GM23338 (cell line): ENCODE results near the gene KIF18B. TPM values are rescaled to one million over a fixed set of nuclear protein-coding genes. Genes with fewer than 3 reads are reported as not detected.

Experiments used
- ATAC-seq: fragments of 200-7000 bp; cut with Tn5 transposase; 3 replicates; pipeline ENCODE4 v1.9.1; 2020
- DNase-seq: peaks from one replicate; pipeline ENCODE4 v3.0.0-alpha.2; 2015; ENCODE audit warnings: low spot score
- H2AFZ ChIP-seq: fragments of 200-600 bp; sonication (generic); 2 replicates; pipeline ENCODE4 v1.8.0; 2016; ENCODE audit warnings: antibody characterized with exemption, mild to moderate bottlenecking, moderate library complexity
- H3F3A ChIP-seq: fragments of 200-600 bp; sonication (generic); replicated peaks from 2 replicates; pipeline ENCODE4 v1.8.0; 2017; ENCODE audit warnings: antibody characterized with exemption, mixed run types, low read depth
- H3K27ac ChIP-seq: fragments of 200-600 bp; sonication (generic); 2 replicates; pipeline ENCODE4 v1.6.1; 2016; ENCODE audit warnings: low read depth
- H3K27me3 ChIP-seq: fragments of 200-600 bp; sonication (generic); 2 replicates; pipeline ENCODE4 v1.8.0; 2016; ENCODE audit warnings: mild to moderate bottlenecking, mixed run types, moderate library complexity; ENCODE audit not compliant: insufficient read depth
- H3K36me3 ChIP-seq: fragments of 200-600 bp; sonication (generic); 2 replicates; pipeline ENCODE4 v1.8.0; 2016; ENCODE audit warnings: mild to moderate bottlenecking; ENCODE audit not compliant: insufficient read depth
- H3K4me1 ChIP-seq: fragments of 200-600 bp; sonication (generic); 2 replicates; pipeline ENCODE4 v1.8.0; 2016; ENCODE audit warnings: mild to moderate bottlenecking, moderate library complexity; ENCODE audit not compliant: insufficient read depth
- H3K4me2 ChIP-seq: fragments of 200-600 bp; sonication (generic); 2 replicates; pipeline ENCODE4 v1.7.1; 2017; ENCODE audit warnings: mixed run types
- H3K4me3 ChIP-seq: fragments of 200-600 bp; sonication (generic); 2 replicates; pipeline ENCODE4 v1.6.1; 2016; ENCODE audit warnings: mixed run types
- H3K79me2 ChIP-seq: fragments of 200-600 bp; sonication (generic); replicated peaks from 2 replicates; pipeline ENCODE4 v1.8.0; 2017; ENCODE audit warnings: mild to moderate bottlenecking; ENCODE audit not compliant: insufficient read depth
- H3K9me2 ChIP-seq: fragments of 200-600 bp; sonication (generic); 2 replicates; pipeline ENCODE4 v1.8.0; 2017; ENCODE audit not compliant: insufficient read depth
- H4K20me1 ChIP-seq: fragments of 200-600 bp; sonication (generic); replicated peaks from 2 replicates; pipeline ENCODE4 v1.8.0; 2017; ENCODE audit warnings: mild to moderate bottlenecking; ENCODE audit not compliant: insufficient read depth
- H3K27ac Mint-ChIP-seq: 2 replicates; pipeline ENCODE4 v1.8.0; 2020; ENCODE audit warnings: inconsistent platforms, mild to moderate bottlenecking, moderate library complexity, mixed read lengths
- H3K27me3 Mint-ChIP-seq: 3 replicates; pipeline ENCODE4 v1.8.0; 2022; ENCODE audit warnings: low read depth, mild to moderate bottlenecking, moderate library complexity, mixed read lengths, inconsistent platforms; ENCODE audit not compliant: insufficient read depth, poor library complexity
- H3K36me3 Mint-ChIP-seq: 3 replicates; pipeline ENCODE4 v1.8.0; 2021; ENCODE audit warnings: low read depth, mild to moderate bottlenecking, inconsistent platforms, moderate library complexity, mixed read lengths
- H3K4me1 Mint-ChIP-seq: 3 replicates; pipeline ENCODE4 v1.8.0; 2020; ENCODE audit warnings: mild to moderate bottlenecking, inconsistent platforms, mixed read lengths
- H3K4me3 Mint-ChIP-seq: 3 replicates; pipeline ENCODE4 v1.8.0; 2021; ENCODE audit warnings: moderate library complexity, mild to moderate bottlenecking, inconsistent platforms, mixed read lengths
- H3K9me3 Mint-ChIP-seq: 3 replicates; pipeline ENCODE4 v1.8.0; 2020; ENCODE audit warnings: moderate library complexity, mild to moderate bottlenecking, inconsistent platforms, mixed read lengths
- CREB1 ChIP-seq: fragments of 250-450 bp; sonication (Bioruptor Pico); IDR thresholded peaks from 2 replicates; pipeline ENCODE4 v1.5.0; 2020; ENCODE audit warnings: low read depth, mild to moderate bottlenecking, moderate library complexity
- EZH2 ChIP-seq: fragments of 200-600 bp; sonication (generic); IDR thresholded peaks from one replicate; pipeline ENCODE4 v1.8.0; 2017; ENCODE audit warnings: antibody characterized with exemption, mild to moderate bottlenecking, low read depth; ENCODE audit not compliant: unreplicated experiment
- EZH2phosphoT487 ChIP-seq: fragments of 200-600 bp; sonication (generic); IDR thresholded peaks from one replicate; pipeline ENCODE4 v1.8.1; 2018; ENCODE audit warnings: antibody characterized with exemption; ENCODE audit not compliant: unreplicated experiment
- NANOG ChIP-seq: IDR thresholded peaks from 2 replicates; pipeline ENCODE4 v1.6.1; 2016; ENCODE audit warnings: antibody characterized with exemption, borderline replicate concordance
- POLR2AphosphoS5 ChIP-seq: IDR thresholded peaks from 2 replicates; pipeline ENCODE4 v1.6.1; 2016; ENCODE audit warnings: antibody characterized with exemption, low read depth
- REST ChIP-seq: IDR thresholded peaks from one replicate; pipeline ENCODE4 v1.6.1; 2018; ENCODE audit warnings: antibody characterized with exemption; ENCODE audit not compliant: unreplicated experiment
- STAT1 ChIP-seq: IDR thresholded peaks from one replicate; pipeline ENCODE4 v1.6.1; 2016; ENCODE audit warnings: antibody characterized with exemption; ENCODE audit not compliant: unreplicated experiment
- ZNF114 ChIP-seq: fragments of 250-450 bp; sonication (Bioruptor Pico); IDR thresholded peaks from 2 replicates; pipeline ENCODE4 v1.5.0; 2020; ENCODE audit warnings: mild to moderate bottlenecking, moderate library complexity
- ZNF331 ChIP-seq: fragments of 250-450 bp; sonication (Bioruptor Pico); IDR thresholded peaks from 2 replicates; pipeline ENCODE4 v1.5.0; 2020; ENCODE audit warnings: low read depth, mild to moderate bottlenecking, moderate library complexity
- ZNF462 ChIP-seq: fragments of 250-450 bp; sonication (Bioruptor Pico); IDR thresholded peaks from 2 replicates; pipeline ENCODE4 v1.5.0; 2020; ENCODE audit warnings: mild to moderate bottlenecking, moderate library complexity
- polyA plus RNA-seq: library from polyadenylated mRNA; unstranded; fragments of >200 nt; fragmentation: Nextera tagmentation; extraction: Ambion mirVana; gene quantifications from 2 replicates; pipeline ENCODE4 v1.2.1, GENCODE V29; 2016
- total RNA-seq: library from RNA; depleted of rRNA; stranded (reverse); fragments of >200 nt; shearing (Covaris generic); gene quantifications from 2 replicates; pipeline ENCODE4 v1.2.3, GENCODE V29; 2014
- TF ChIP-seq, protein P1 (sequence below), 2 experiments: fragments of 200-600 bp in 1 of 2; sonication (generic) in 1 of 2; conservative IDR thresholded peaks; 2 replicates each; pipeline versions ENCODE4 v1.5.1 to v1.6.1; 2016 to 2017; ENCODE audit warnings: antibody characterized with exemption in 2 of 2, low read depth in 2 of 2, mild to moderate bottlenecking in 2 of 2, moderate library complexity in 1 of 2

The KIF18B gene
- total and polyA plus RNA-seq, 2 experiments from 2014 or later: 14.1 to 28.4 TPM

DNA sequence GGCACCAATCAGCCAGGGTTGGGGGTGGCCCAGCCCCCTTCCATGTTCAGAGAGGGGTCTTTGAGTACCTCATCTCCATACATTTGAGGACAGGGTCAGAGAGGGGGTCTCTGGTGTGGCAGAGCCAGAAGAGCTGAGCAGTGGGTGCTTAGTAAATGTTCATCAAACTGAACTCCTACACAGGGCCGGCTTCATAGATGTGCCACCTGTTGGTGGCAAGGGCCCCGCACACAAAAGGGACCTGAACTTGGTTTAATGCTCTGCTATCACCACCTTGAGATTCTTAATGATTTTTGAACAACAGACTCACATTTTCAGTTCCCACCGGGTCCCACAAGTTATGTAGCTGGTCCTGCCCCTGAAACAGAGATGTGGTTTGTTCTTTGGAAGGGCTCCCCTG is 29.5 kb upstream of the KIF18B start:
- Mint-ChIP-seq H3K27ac (no peak overlapping the region), H3K4me1 (peaks cover 36% of the 10 kb centered on the region), H3K9me3 (no peaks in the 10 kb centered on the region; the same call in 2 of the 3 replicates), H3K36me3 (no peaks in the 10 kb centered on the region), H3K27me3 (peaks cover 8% of the 10 kb centered on the region), H3K4me3 (no peak overlapping the region)
- DNase-seq: no peak
- Histone ChIP-seq H2AFZ (no peak overlapping the region), H3K4me2 (no peak overlapping the region), H3K79me2 (no peaks in the 10 kb centered on the region), H3K4me1 (peaks cover 17% of the 10 kb centered on the region), H3F3A (peaks cover 9% of the 10 kb centered on the region; the same call in 1 of the 2 replicates), H3K9me2 (no peaks in the 10 kb centered on the region), H3K36me3 (no peaks in the 10 kb centered on the region), H3K27ac (no peak overlapping the region), H3K27me3 (peaks cover 3% of the 10 kb centered on the region; the same call in 1 of the 2 replicates), H3K4me3 (no peak overlapping the region), H4K20me1 (no peaks in the 10 kb centered on the region)
- no peak for ATAC-seq
- TF ChIP-seq REST: no peak
- TF ChIP-seq CREB1: no peak
- no peak for TF ChIP-seq NANOG
- no peak for TF ChIP-seq ZNF331
- no peak for TF ChIP-seq EZH2
- TF ChIP-seq ZNF114 (CRISPR knock-in tag): no peak

DNA sequence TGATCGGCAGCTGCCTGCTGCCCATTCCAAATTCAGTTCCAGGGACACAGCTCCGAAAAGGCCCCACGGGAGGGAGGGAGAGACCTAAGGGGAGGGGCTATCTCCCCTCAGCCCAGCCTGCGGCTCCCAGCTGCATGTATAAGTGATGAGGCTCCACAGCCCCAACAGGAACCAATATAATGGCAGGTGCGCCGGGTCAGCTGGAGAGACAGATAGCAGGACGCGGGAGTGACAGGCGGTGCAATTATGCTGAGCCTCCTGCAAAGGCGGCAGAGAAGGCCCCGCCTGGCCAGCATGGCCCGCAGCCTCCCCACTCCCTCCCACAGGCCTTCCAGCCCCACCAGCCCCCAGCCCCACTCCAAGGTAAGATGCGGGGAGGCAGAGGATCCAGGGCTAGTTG is 28.6 kb upstream of the KIF18B start:
- Histone ChIP-seq H3K79me2 (no peaks in the 10 kb centered on the region), H3K4me1 (peaks cover 26% of the 10 kb centered on the region), H3K27me3 (peaks cover 5% of the 10 kb centered on the region), H3K9me2 (no peaks in the 10 kb centered on the region), H3F3A (peaks cover 15% of the 10 kb centered on the region; the same call in 1 of the 2 replicates), H3K4me2 (no peak overlapping the region), H2AFZ (no peak overlapping the region), H4K20me1 (no peaks in the 10 kb centered on the region), H3K4me3 (no peak overlapping the region), H3K27ac (no peak overlapping the region), H3K36me3 (no peaks in the 10 kb centered on the region)
- Mint-ChIP-seq H3K27ac (no peak overlapping the region), H3K9me3 (no peaks in the 10 kb centered on the region; the same call in 2 of the 3 replicates), H3K27me3 (peaks cover 8% of the 10 kb centered on the region), H3K36me3 (no peaks in the 10 kb centered on the region), H3K4me3 (no peak overlapping the region), H3K4me1 (peaks cover 42% of the 10 kb centered on the region)
- no peak for DNase-seq
- no peak for ATAC-seq
- no peak for TF ChIP-seq ZNF462
- no peak for TF ChIP-seq ZNF331
- no peak for TF ChIP-seq NANOG
- no peak for TF ChIP-seq ZNF114 (CRISPR knock-in tag)
- TF ChIP-seq POLR2AphosphoS5: no peak
- no peak for TF ChIP-seq EZH2phosphoT487
- TF ChIP-seq, protein P1, sequence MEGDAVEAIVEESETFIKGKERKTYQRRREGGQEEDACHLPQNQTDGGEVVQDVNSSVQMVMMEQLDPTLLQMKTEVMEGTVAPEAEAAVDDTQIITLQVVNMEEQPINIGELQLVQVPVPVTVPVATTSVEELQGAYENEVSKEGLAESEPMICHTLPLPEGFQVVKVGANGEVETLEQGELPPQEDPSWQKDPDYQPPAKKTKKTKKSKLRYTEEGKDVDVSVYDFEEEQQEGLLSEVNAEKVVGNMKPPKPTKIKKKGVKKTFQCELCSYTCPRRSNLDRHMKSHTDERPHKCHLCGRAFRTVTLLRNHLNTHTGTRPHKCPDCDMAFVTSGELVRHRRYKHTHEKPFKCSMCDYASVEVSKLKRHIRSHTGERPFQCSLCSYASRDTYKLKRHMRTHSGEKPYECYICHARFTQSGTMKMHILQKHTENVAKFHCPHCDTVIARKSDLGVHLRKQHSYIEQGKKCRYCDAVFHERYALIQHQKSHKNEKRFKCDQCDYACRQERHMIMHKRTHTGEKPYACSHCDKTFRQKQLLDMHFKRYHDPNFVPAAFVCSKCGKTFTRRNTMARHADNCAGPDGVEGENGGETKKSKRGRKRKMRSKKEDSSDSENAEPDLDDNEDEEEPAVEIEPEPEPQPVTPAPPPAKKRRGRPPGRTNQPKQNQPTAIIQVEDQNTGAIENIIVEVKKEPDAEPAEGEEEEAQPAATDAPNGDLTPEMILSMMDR (conservative IDR thresholded peaks at IDR 0.05; ENCODE audit: low read depth in 2 of 2): no peak
- no peak for TF ChIP-seq STAT1
